Fibroblast of lung (primary cell): ENCODE data around the gene WFIKKN1. TPM values are rescaled to one million over a fixed set of nuclear protein-coding genes. Genes with fewer than 3 reads are reported as not detected.

Experiments
- DNase-seq, 2 donors: peaks; one replicate each; pipeline versions ENCODE4 v3.0.0 to v3.0.0-alpha.2; 2010; ENCODE audit warnings: low read depth in 2 of 2
- H2AFZ ChIP-seq: 2 replicates; pipeline ENCODE4 v1.5.1; 2012; ENCODE audit warnings: low read length, control low read depth, inconsistent platforms
- H3K27ac ChIP-seq: 2 replicates; pipeline ENCODE4 v1.5.1; 2011; ENCODE audit warnings: low read length, control low read depth; ENCODE audit not compliant: insufficient read depth
- H3K27me3 ChIP-seq: 2 replicates; pipeline ENCODE4 v1.5.1; 2011; ENCODE audit warnings: mild to moderate bottlenecking, low read length; ENCODE audit not compliant: control insufficient read depth, insufficient read depth
- H3K36me3 ChIP-seq: 2 replicates; pipeline ENCODE4 v1.5.1; 2011; ENCODE audit warnings: low read length; ENCODE audit not compliant: control insufficient read depth, insufficient read depth
- H3K4me1 ChIP-seq: 2 replicates; pipeline ENCODE4 v1.5.1; 2011; ENCODE audit warnings: low read length; ENCODE audit not compliant: control insufficient read depth, insufficient read depth; ENCODE audit errors: extremely low read depth
- H3K4me2 ChIP-seq: 2 replicates; pipeline ENCODE4 v1.5.1; 2011; ENCODE audit warnings: low read length, control low read depth; ENCODE audit not compliant: insufficient read depth; ENCODE audit errors: extremely low read depth
- H3K4me3 ChIP-seq, 4 experiments: fragments of 200-600 bp in 1 of 4; sonication (generic) in 1 of 4; replicated peaks in 1 of 4; 2 replicates each; pipeline ENCODE4 v1.5.1; 2011 to 2016; ENCODE audit warnings: low read length in 4 of 4, low read depth in 3 of 4, mild to moderate bottlenecking in 3 of 4, control low read depth in 2 of 4, inconsistent platforms in 1 of 4, mixed read lengths in 1 of 4; ENCODE audit not compliant: insufficient read depth in 1 of 4; ENCODE audit errors: control extremely low read depth in 1 of 4
- H3K79me2 ChIP-seq: 2 replicates; pipeline ENCODE4 v1.5.1; 2012; ENCODE audit warnings: mild to moderate bottlenecking, low read length, inconsistent platforms; ENCODE audit not compliant: control insufficient read depth, insufficient read depth
- H3K9ac ChIP-seq: 2 replicates; pipeline ENCODE4 v1.5.1; 2011; ENCODE audit warnings: mild to moderate bottlenecking, low read length, control low read depth; ENCODE audit not compliant: insufficient read depth
- H3K9me3 ChIP-seq: 2 replicates; pipeline ENCODE4 v1.5.1; 2012; ENCODE audit warnings: low read depth, low read length; ENCODE audit not compliant: control insufficient read depth, insufficient read depth
- H4K20me1 ChIP-seq: 2 replicates; pipeline ENCODE4 v1.5.1; 2011; ENCODE audit warnings: low read length; ENCODE audit not compliant: control insufficient read depth, insufficient read depth; ENCODE audit errors: extremely low read depth
- EZH2 ChIP-seq: IDR thresholded peaks from 2 replicates; pipeline ENCODE4 v1.5.1; 2012; ENCODE audit warnings: low read length, control low read depth, mild to moderate bottlenecking; ENCODE audit errors: missing control alignments
- polyA plus RNA-seq, 2 donors: library from polyadenylated mRNA; depleted of rRNA in 1 of 2; stranded (reverse) in 1 of 2; unstranded in 1 of 2; fragments of >200 nt; gene quantifications; 2 replicates each; pipeline ENCODE4 v1.2.1, GENCODE V29; 2011 to 2012; ENCODE audit warnings: missing spikeins in 1 of 2
- total RNA-seq: library from RNA; depleted of rRNA; stranded (reverse); fragments of >200 nt; gene quantifications from 2 replicates; pipeline ENCODE4 v1.2.1, GENCODE V29; 2014
- TF ChIP-seq, protein P1 (sequence below), 2 donors: IDR thresholded peaks in 1 of 2; conservative IDR thresholded peaks in 1 of 2; 1 replicate in 1 of 2; 2 replicates in 1 of 2; pipeline ENCODE4 v1.5.1; 2011 to 2012; ENCODE audit warnings: low read length in 2 of 2, control low read depth in 1 of 2, inconsistent platforms in 1 of 2, low read depth in 1 of 2, mild to moderate bottlenecking in 1 of 2

WFIKKN1 gene
- total and polyA plus RNA-seq, 2 donors (not counting 1 experiment from before 2014, with no cell fraction given) = 0.17 TPM; not detected in 1

DNA sequence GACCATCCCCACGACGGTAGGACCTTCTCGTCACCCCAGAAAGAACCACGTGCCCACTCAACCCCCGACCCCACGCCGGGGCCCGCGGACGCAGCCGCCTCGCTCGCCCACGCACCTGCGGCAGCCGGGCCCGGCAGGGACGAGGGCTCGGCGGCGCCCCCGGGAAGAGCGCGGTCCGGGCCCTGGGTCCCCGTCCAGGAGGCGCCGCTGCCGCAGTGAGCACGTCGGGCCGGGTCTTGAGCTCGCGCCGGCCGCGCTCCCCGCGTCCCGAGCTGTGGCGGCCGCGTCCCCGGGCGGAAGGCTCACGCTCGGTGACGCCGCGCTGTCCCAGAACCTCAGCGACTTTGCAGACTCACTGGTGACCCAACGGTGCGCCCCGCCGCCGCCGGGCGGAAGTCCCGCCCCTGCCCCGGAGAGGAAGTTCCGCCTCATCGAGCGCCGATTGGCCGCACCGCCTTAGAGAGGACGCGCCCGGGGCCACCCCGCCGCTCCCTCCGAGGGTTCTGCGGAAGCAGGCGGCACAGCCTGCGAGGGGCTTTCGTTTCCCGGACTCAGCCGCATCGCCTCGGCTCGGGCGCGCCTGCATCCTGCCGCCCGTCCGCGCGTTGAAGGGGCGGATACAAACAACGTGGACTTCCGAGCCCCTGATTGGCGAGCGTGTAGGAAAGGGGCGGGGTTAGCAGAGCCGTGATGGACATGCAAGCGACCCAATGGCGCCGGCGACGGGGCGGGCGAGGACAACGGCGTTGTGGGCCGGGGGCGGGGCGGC is 41.7 kb upstream of the WFIKKN1 start:
- H3K36me3 ChIP-seq = no peaks in the 10 kb centered on the region
- H3K27ac ChIP-seq = peak overlapping the region; percentile 90
- H2AFZ ChIP-seq = peak overlapping the region; percentile 92
- no peaks in the 10 kb centered on the region for H3K9me3 ChIP-seq
- peaks cover 16% of the 10 kb centered on the region for H3K4me1 ChIP-seq
- H3K4me2 ChIP-seq = peak overlapping the region; percentile 81
- peak overlapping the region; percentile 94 for H3K9ac ChIP-seq
- no peaks in the 10 kb centered on the region for H4K20me1 ChIP-seq
- peak overlapping the region; percentile 60 to 94 (median 87) for H3K4me3 ChIP-seq
- H3K79me2 ChIP-seq = peaks cover 15% of the 10 kb centered on the region
- no peaks in the 10 kb centered on the region for H3K27me3 ChIP-seq
- DNase-seq = peak; percentile 92 to 96
- TF ChIP-seq EZH2 = no peak
- TF ChIP-seq, protein P1, sequence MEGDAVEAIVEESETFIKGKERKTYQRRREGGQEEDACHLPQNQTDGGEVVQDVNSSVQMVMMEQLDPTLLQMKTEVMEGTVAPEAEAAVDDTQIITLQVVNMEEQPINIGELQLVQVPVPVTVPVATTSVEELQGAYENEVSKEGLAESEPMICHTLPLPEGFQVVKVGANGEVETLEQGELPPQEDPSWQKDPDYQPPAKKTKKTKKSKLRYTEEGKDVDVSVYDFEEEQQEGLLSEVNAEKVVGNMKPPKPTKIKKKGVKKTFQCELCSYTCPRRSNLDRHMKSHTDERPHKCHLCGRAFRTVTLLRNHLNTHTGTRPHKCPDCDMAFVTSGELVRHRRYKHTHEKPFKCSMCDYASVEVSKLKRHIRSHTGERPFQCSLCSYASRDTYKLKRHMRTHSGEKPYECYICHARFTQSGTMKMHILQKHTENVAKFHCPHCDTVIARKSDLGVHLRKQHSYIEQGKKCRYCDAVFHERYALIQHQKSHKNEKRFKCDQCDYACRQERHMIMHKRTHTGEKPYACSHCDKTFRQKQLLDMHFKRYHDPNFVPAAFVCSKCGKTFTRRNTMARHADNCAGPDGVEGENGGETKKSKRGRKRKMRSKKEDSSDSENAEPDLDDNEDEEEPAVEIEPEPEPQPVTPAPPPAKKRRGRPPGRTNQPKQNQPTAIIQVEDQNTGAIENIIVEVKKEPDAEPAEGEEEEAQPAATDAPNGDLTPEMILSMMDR (conservative IDR thresholded peaks at IDR 0.05 in 1 of 2, IDR thresholded peaks at IDR 0.05 in 1 of 2; ENCODE audit: low read depth in 1 of 2, low read length in 2 of 2) = no peak

DNA sequence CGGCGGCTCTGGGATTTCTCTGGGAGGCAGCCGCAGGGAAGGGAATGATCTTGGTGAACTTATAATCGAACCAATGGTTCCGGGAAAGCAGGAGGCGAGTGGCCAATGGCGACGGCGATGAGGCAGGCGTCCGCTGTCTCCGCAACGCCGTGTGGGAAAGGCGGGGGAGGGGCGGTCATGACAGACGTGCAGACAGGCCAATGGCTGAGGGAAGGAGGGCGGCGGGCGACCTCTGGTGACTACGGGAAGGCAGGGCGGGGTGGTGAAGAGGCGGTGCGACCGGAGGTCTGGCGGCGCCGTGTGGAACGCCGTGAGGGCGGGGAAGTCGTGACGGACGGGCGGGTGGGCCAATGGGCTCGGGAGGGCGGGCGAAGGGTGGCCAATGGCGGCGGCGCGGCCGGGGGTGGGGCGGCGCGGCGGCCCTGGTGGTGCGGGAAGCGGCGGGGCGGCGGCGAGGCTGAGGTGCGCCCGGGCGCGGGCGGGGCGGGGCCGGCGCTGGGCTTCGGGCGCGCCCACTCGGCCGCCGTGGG is 41.1 kb upstream of the WFIKKN1 start, which contains the start of gene RAB40C:
TSS of gene RAB40C (plus strand) at position 409 of the 530 bp plus-strand sequence. CDS start 226 bp downstream, outside the sequence.
- Histone ChIP-seq H4K20me1 (no peaks in the 10 kb centered on the region), H3K27me3 (no peaks in the 10 kb centered on the region), H3K36me3 (no peaks in the 10 kb centered on the region), H3K4me1 (peaks cover 16% of the 10 kb centered on the region), H3K27ac (peak within 1 kb of the TSS; percentile 90), H3K9me3 (no peaks in the 10 kb centered on the region), H3K4me2 (peak within 1 kb of the TSS; percentile 99), H3K4me3 (peak within 1 kb of the TSS; percentile 60 to 94 (median 90)), H3K79me2 (peaks cover 18% of the 10 kb centered on the region), H2AFZ (peak within 1 kb of the TSS; percentile 92), H3K9ac (peak within 1 kb of the TSS; percentile 94)
- TF ChIP-seq, protein P1 (conservative IDR thresholded peaks at IDR 0.05 in 1 of 2, IDR thresholded peaks at IDR 0.05 in 1 of 2; ENCODE audit: low read depth in 1 of 2, low read length in 2 of 2) = no peak
- no peak for TF ChIP-seq EZH2
- peak; percentile 97 to 98 for DNase-seq

DNA sequence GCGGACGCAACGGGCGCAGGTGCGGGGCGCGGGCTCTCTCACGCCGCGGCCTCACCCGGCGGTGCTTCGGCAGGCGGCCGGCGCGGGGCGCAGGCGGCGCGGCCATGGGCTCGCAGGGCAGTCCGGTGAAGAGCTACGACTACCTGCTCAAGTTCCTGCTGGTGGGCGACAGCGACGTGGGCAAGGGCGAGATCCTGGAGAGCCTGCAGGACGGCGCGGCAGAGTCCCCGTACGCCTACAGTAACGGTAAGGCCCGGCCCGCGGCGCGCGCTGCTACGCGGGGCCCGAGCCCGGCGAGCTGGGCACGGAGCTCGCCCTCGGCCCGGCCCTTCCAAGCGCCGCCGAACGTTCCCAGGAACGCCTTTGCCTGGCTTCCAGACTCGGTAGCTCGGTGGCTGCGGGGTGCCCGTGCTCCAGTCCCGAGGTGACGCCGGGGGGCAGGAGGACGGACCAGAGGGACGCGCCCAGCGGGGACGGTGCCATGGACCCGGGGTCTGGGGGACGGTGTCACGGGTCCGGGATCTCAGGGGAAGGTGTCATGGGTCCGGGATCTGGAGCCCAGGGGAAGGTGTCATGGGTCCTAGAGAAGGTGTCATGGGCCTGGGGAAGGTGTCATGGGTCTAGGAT is 40.5 kb upstream of the WFIKKN1 start:
- H3K9me3 ChIP-seq = no peaks in the 10 kb centered on the region
- H3K36me3 ChIP-seq = no peaks in the 10 kb centered on the region
- no peaks in the 10 kb centered on the region for H3K27me3 ChIP-seq
- DNase-seq = peak; percentile 37 to 41
- no peaks in the 10 kb centered on the region for H4K20me1 ChIP-seq
- H3K4me3 ChIP-seq = peak overlapping the region; percentile 57 to 88 (median 86)
- peak overlapping the region; percentile 68 for H2AFZ ChIP-seq
- peak overlapping the region; percentile 99 for H3K4me2 ChIP-seq
- H3K4me1 ChIP-seq = peaks cover 16% of the 10 kb centered on the region
- TF ChIP-seq, protein P1 (conservative IDR thresholded peaks at IDR 0.05 in 1 of 2, IDR thresholded peaks at IDR 0.05 in 1 of 2; ENCODE audit: low read depth in 1 of 2, low read length in 2 of 2) = no peak
- peak overlapping the region; percentile 61 for H3K27ac ChIP-seq
- peak overlapping the region; percentile 74 for H3K9ac ChIP-seq
- H3K79me2 ChIP-seq = peaks cover 19% of the 10 kb centered on the region
